Spleen (tissue), 11 donors: ENCODE measurements around the gene TMEM178B. TPM values are rescaled to one million over a fixed set of nuclear protein-coding genes. Genes with fewer than 3 reads are reported as not detected.

Source experiments
- DNase-seq: peaks from one replicate; pipeline ENCODE4 v3.0.0-alpha.2; 2020
- H3K27ac ChIP-seq, 8 donors: fragments of 200-600 bp; sonication (generic) in 7 of 8; 1 replicate in 4 of 8; 2 replicates in 4 of 8; pipeline versions ENCODE4 v1.5.0 to v1.8.0; 2016 to 2021; ENCODE audit warnings: inconsistent platforms in 4 of 8, mild to moderate bottlenecking in 4 of 8, moderate library complexity in 1 of 8
- H3K27me3 ChIP-seq, 7 donors: fragments of 200-600 bp; sonication (generic) in 6 of 7; replicated peaks in 1 of 7; 1 replicate in 4 of 7; 2 replicates in 3 of 7; pipeline versions ENCODE4 v1.5.0 to v1.8.0; 2016 to 2021; ENCODE audit warnings: inconsistent platforms in 3 of 7, mild to moderate bottlenecking in 1 of 7
- H3K36me3 ChIP-seq, 6 donors: fragments of 200-600 bp; sonication (generic) in 5 of 6; 1 replicate in 4 of 6; 2 replicates in 2 of 6; pipeline versions ENCODE4 v1.5.0 to v1.8.0; 2016 to 2021; ENCODE audit warnings: inconsistent platforms in 2 of 6
- H3K4me1 ChIP-seq, 6 donors: fragments of 200-600 bp; sonication (generic) in 5 of 6; 1 replicate in 3 of 6; 2 replicates in 3 of 6; pipeline versions ENCODE4 v1.5.0 to v1.8.0; 2016 to 2021; ENCODE audit warnings: inconsistent platforms in 3 of 6
- H3K4me3 ChIP-seq, 8 donors: fragments of 200-600 bp; sonication (generic) in 7 of 8; 1 replicate in 4 of 8; 2 replicates in 4 of 8; pipeline versions ENCODE4 v1.5.0 to v1.8.0; 2016 to 2021; ENCODE audit warnings: inconsistent platforms in 4 of 8, mild to moderate bottlenecking in 4 of 8, moderate library complexity in 2 of 8
- H3K9me3 ChIP-seq, 8 donors: fragments of 200-600 bp; sonication (generic) in 7 of 8; 1 replicate in 4 of 8; 2 replicates in 4 of 8; pipeline versions ENCODE4 v1.5.0 to v1.8.0; 2016 to 2021; ENCODE audit warnings: inconsistent platforms in 4 of 8
- CTCF ChIP-seq, 11 experiments: fragments of 200-600 bp in 7 of 11; fragments of 450-650 bp in 4 of 11; sonication (generic) in 4 of 11; IDR thresholded peaks in 8 of 11; conservative IDR thresholded peaks in 3 of 11; 1 replicate in 7 of 11; 2 replicates in 4 of 11; pipeline versions ENCODE4 v1.4.0 to v1.8.0; 2016 to 2021; ENCODE audit warnings: antibody characterized with exemption in 11 of 11, inconsistent platforms in 4 of 11, mild to moderate bottlenecking in 1 of 11
- POLR2A ChIP-seq, 3 donors: fragments of 450-650 bp; IDR thresholded peaks; one replicate each; pipeline ENCODE4 v1.5.1; 2017; ENCODE audit warnings: antibody characterized with exemption in 3 of 3, mild to moderate bottlenecking in 1 of 3
- POLR2AphosphoS5 ChIP-seq, 3 donors: sonication (generic); formaldehyde crosslinking; IDR thresholded peaks; one replicate each; pipeline ENCODE4 v1.5.1; 2017; ENCODE audit warnings: antibody characterized with exemption in 3 of 3
- WGBS, 5 donors: extraction: QIAGEN DNeasy Blood & Tissue Kit in 3 of 5; methylation state at CpG; one replicate each; pipeline versions ENCODE4 v1.1.5 to v1.1.7; 2013 to 2018; 5-methylcytosine and 5-hydroxymethylcytosine counted together
- intact Hi-C: fragments of 100-400 bp; cut with DNase I; formaldehyde crosslinking; loops from one replicate; pipeline ENCODE4 v1.15.0; 2023; ENCODE audit warnings: low total_unique reads
- polyA plus RNA-seq, 3 donors: library from polyadenylated mRNA; stranded (reverse); fragments of 200-250 nt; gene quantifications; one replicate each; pipeline ENCODE4 v1.2.1, GENCODE V29; 2013
- total RNA-seq, 7 donors: library from RNA; depleted of rRNA in 3 of 7; stranded (reverse); fragments of >200 nt in 3 of 7; fragmentation: NEBNext Ultra II Directional in 4 of 7; extraction: Animal tissue kit (Norgen Biotek cat#: 25700) in 4 of 7; gene quantifications; one replicate each; pipeline versions ENCODE4 v1.1.0 to v1.2.1, GENCODE V29; 2016 to 2021
- donor health status: healthy with polysubstance abuse.
- donor health status: DM: no; HTN: no; CAD: no; lungs with moderate emphysema.
- donor health status: DM: no; HTN: no; CAD: no.
- donor health status: Bipolar disorder and iron deficiency.
- donor health status: healthy.
- donor health status: DM: no; HTN: no; CAD: no.
- donor health status: DM: yes; HTN: yes; CAD: no.

TMEM178B gene
- total and polyA plus RNA-seq, 10 donors: 0.35 to 5.5 (median 1.3) TPM

DNA sequence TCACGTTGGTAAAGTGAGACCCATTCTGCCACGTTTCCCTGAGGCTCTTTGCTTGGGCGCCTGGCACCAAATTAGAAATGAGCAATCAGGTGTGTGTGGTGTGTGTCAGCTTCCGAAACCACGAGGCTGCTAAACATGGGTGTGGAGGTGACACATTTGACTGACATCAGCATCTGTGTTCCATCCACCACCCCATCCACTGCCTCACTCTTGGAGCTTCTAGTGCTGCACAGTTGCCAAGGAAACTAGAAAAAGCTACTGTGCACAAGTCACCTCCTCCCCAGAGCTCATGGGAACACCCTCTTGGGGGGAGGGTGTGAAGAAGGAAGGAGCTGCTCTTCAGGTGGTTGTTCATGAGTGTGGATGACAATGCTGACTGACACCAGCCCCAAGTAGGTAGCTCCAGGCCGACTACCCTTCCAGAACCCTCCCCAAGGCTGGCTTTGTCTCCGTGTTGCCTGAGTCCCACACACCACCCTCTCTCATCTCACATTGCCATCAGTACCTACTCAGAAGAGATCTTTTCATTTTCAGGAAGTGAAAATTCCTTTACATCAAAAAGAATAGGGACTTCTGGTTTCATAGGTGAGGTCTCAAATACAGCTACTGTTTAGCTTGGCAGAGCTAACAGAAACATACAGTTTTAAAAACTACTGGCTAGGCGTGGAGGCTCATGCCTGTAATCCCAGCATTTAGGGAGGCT lies 152.2 kb downstream of the TMEM178B start:
- H3K27me3 ChIP-seq: peaks cover 0 to 11% (median 0%) of the 10 kb centered on the region in 7 donors
- no peak overlapping the region for H3K4me3 ChIP-seq
- TF ChIP-seq POLR2AphosphoS5 (IDR thresholded peaks at IDR 0.05) (no peak), CTCF (IDR thresholded peaks at IDR 0.05 in 8 of 11, conservative IDR thresholded peaks at IDR 0.05 in 3 of 11) (no peak), POLR2A (IDR thresholded peaks at IDR 0.05) (no peak)
- H3K27ac ChIP-seq: no peak overlapping the region
- no peaks in the 10 kb centered on the region for H3K9me3 ChIP-seq
- H3K4me1 ChIP-seq: no peaks in the 10 kb centered on the region
- no peaks in the 10 kb centered on the region for H3K36me3 ChIP-seq
- no peak for DNase-seq
- intact Hi-C loops: no loop called here
- 75 to 84% (median 79%) methylated on average over 8 of the region's 8 CpGs for WGBS, 5 donors

DNA sequence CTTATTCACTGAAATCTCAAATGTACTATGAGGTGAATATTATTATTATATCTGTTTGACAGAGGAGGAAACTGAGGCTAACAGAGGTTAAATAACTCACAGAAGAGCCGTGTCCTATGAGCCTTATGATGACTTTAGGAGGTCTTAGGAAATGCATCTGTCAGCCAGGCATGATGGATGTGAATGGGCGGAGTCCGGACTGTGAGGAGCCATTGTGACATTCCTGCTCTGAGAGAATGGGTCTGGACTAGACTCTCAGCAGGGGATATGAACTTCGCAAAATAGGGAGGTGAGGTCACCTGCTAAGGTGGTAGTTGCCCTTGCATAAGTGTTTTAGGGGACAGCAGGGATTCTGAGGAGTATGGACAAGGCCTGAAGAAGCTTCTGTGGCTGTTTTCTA lies 153.6 kb downstream of the TMEM178B start:
- H3K27ac ChIP-seq: no peak overlapping the region
- H3K4me3 ChIP-seq: no peak overlapping the region
- 63 to 76% (median 70%) methylated on average over 4 of the region's 4 CpGs for WGBS, 5 donors
- H3K36me3 ChIP-seq: no peaks in the 10 kb centered on the region
- intact Hi-C loops: no loop called here
- TF ChIP-seq POLR2A (IDR thresholded peaks at IDR 0.05) (no peak), CTCF (IDR thresholded peaks at IDR 0.05 in 8 of 11, conservative IDR thresholded peaks at IDR 0.05 in 3 of 11) (no peak), POLR2AphosphoS5 (IDR thresholded peaks at IDR 0.05) (no peak)
- H3K27me3 ChIP-seq: peaks cover 0 to 11% (median 0%) of the 10 kb centered on the region in 7 donors
- no peak for DNase-seq
- H3K4me1 ChIP-seq: no peaks in the 10 kb centered on the region
- no peaks in the 10 kb centered on the region for H3K9me3 ChIP-seq

DNA sequence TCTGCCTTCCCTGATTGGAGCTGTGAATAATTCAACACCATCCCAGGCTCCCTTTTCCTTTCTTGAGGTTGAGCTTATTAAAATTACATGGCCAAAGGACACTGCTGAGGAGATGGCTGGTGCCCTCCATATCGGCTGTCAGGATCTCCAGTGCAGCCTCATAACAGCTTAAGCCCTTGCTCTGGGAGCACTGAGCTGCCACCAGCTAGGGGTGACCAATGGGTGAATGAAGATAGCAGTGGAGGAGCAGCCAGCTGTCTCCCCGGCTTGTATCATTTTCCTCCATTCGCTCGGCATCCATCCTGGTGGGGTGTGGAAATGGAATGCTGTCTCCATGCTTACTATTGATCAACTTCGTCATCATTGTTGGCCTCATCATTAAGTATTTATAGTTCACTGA lies 154.6 kb downstream of the TMEM178B start:
- 75 to 95% (median 90%) methylated on average over 5 of the region's 5 CpGs for WGBS, 5 donors

More for the DNA sequence above, 154.6 kb downstream of the TMEM178B start:
- Histone ChIP-seq H3K27ac (no peak overlapping the region), H3K4me1 (no peaks in the 10 kb centered on the region), H3K27me3 (peaks cover 0 to 16% (median 0%) of the 10 kb centered on the region in 7 donors), H3K36me3 (no peaks in the 10 kb centered on the region), H3K9me3 (no peaks in the 10 kb centered on the region), H3K4me3 (no peak overlapping the region)
- no peak for DNase-seq
- intact Hi-C loops: no loop called here
- TF ChIP-seq POLR2A (IDR thresholded peaks at IDR 0.05): no peak
- TF ChIP-seq CTCF (IDR thresholded peaks at IDR 0.05 in 8 of 11, conservative IDR thresholded peaks at IDR 0.05 in 3 of 11): no peak
- no peak for TF ChIP-seq POLR2AphosphoS5 (IDR thresholded peaks at IDR 0.05)
